Neural cell (in vitro differentiated cells): ENCODE data around the gene NADK2. TPM values are rescaled to one million over a fixed set of nuclear protein-coding genes. Genes with fewer than 3 reads are reported as not detected.
"Not testable (repeated sequence)": the region's sequence is repeated elsewhere in the genome, so short reads cannot be mapped to it uniquely, and the experiment has no call there.

Experiments used
- H2AFZ ChIP-seq: fragments of 200-600, 300-800 bp; sonication (generic), shearing (Covaris generic); 2 replicates; pipeline ENCODE4 v1.6.0; 2014; ENCODE audit warnings: low read depth, mild to moderate bottlenecking, antibody characterized with exemption, low read length, moderate library complexity
- H3F3A ChIP-seq: fragments of 200-600 bp; shearing (Covaris generic); 2 replicates; pipeline ENCODE4 v1.6.1; 2016; ENCODE audit warnings: mild to moderate bottlenecking, moderate library complexity, mixed read lengths, antibody characterized with exemption, low read length; ENCODE audit not compliant: insufficient read depth, poor library complexity, severe bottlenecking
- H3K27ac ChIP-seq: fragments of 200-600, 300-800 bp; sonication (generic), shearing (Covaris generic); 2 replicates; pipeline ENCODE4 v1.5.1; 2014; ENCODE audit warnings: mild to moderate bottlenecking, low read length, moderate library complexity
- H3K27me3 ChIP-seq: fragments of 300-800, 200-600 bp; sonication (generic), shearing (Covaris generic); 2 replicates; pipeline ENCODE4 v1.6.0; 2014; ENCODE audit warnings: mild to moderate bottlenecking, low read depth, low read length, moderate library complexity; ENCODE audit not compliant: insufficient read depth
- H3K36me3 ChIP-seq: fragments of 300-800, 200-600 bp; sonication (generic), shearing (Covaris generic); 2 replicates; pipeline ENCODE4 v1.5.1; 2014; ENCODE audit warnings: mild to moderate bottlenecking, antibody characterized with exemption, low read length, moderate library complexity; ENCODE audit not compliant: insufficient read depth
- H3K4me2 ChIP-seq: fragments of 300-800, 200-600 bp; sonication (generic), shearing (Covaris generic); 2 replicates; pipeline ENCODE4 v1.6.0; 2014; ENCODE audit warnings: mild to moderate bottlenecking, low read length
- H3K4me3 ChIP-seq: fragments of 300-800, 200-600 bp; sonication (generic), shearing (Covaris generic); 2 replicates; pipeline ENCODE4 v1.5.1; 2014; ENCODE audit warnings: mild to moderate bottlenecking, low read length, moderate library complexity
- H3K79me2 ChIP-seq: fragments of 200-600 bp; shearing (Covaris generic); replicated peaks from 2 replicates; pipeline ENCODE4 v1.6.0; 2014; ENCODE audit warnings: mild to moderate bottlenecking, low read length, moderate library complexity; ENCODE audit not compliant: insufficient read depth
- H3K9ac ChIP-seq: fragments of 300-800, 200-600 bp; sonication (generic), shearing (Covaris generic); 2 replicates; pipeline ENCODE4 v1.6.1; 2016; ENCODE audit warnings: mild to moderate bottlenecking, low read length, mixed read lengths
- H3K9me2 ChIP-seq: fragments of 200-600 bp; shearing (Covaris generic); 2 replicates; pipeline ENCODE4 v1.6.1; 2016; ENCODE audit warnings: mild to moderate bottlenecking, low read length, mixed read lengths; ENCODE audit not compliant: insufficient read depth
- H3K9me3 ChIP-seq: fragments of 200-600, 300-800 bp; sonication (generic), shearing (Covaris generic); 2 replicates; pipeline ENCODE4 v1.6.1; 2016; ENCODE audit warnings: mild to moderate bottlenecking, mixed run types, low read length, moderate library complexity, mixed read lengths
- H4K20me1 ChIP-seq: fragments of 200-600 bp; shearing (Covaris generic); 2 replicates; pipeline ENCODE4 v1.6.1; 2016; ENCODE audit warnings: mild to moderate bottlenecking, mixed run types; ENCODE audit not compliant: insufficient read depth
- CTCF ChIP-seq: fragments of 450-650 bp; IDR thresholded peaks from 2 replicates; pipeline ENCODE4 v1.5.1; 2014; ENCODE audit warnings: antibody characterized with exemption, mild to moderate bottlenecking, moderate library complexity; ENCODE audit not compliant: poor library complexity, severe bottlenecking
- EP300 ChIP-seq: fragments of 450-650 bp; conservative IDR thresholded peaks from 2 replicates; pipeline ENCODE4 v1.6.1; 2014; ENCODE audit warnings: antibody characterized with exemption, mild to moderate bottlenecking, moderate library complexity; ENCODE audit not compliant: poor library complexity, severe bottlenecking
- EZH2 ChIP-seq: fragments of 200-600, 300-800 bp; shearing (Covaris generic), sonication (generic); IDR thresholded peaks from 2 replicates; pipeline ENCODE4 v1.6.1; 2014; ENCODE audit warnings: antibody characterized with exemption, low read length, borderline replicate concordance, mild to moderate bottlenecking; ENCODE audit not compliant: insufficient read depth, poor library complexity, severe bottlenecking
- MXI1 ChIP-seq: fragments of 450-650 bp; conservative IDR thresholded peaks from 2 replicates; pipeline ENCODE4 v1.6.1; 2014; ENCODE audit warnings: antibody characterized with exemption, mild to moderate bottlenecking; ENCODE audit not compliant: poor library complexity, severe bottlenecking
- POLR2AphosphoS5 ChIP-seq: IDR thresholded peaks from 2 replicates; pipeline ENCODE4 v1.6.1; 2012
- REST ChIP-seq: IDR thresholded peaks from 2 replicates; pipeline ENCODE4 v1.6.1; 2012; ENCODE audit warnings: borderline replicate concordance
- SMC3 ChIP-seq: fragments of 450-650 bp; conservative IDR thresholded peaks from 2 replicates; pipeline ENCODE4 v1.6.1; 2014; ENCODE audit warnings: antibody characterized with exemption, mild to moderate bottlenecking, moderate library complexity; ENCODE audit not compliant: poor library complexity
- TAF1 ChIP-seq: IDR thresholded peaks from 2 replicates; pipeline ENCODE4 v1.6.1; 2012; ENCODE audit warnings: low read depth
- polyA plus RNA-seq: library from polyadenylated mRNA; depleted of rRNA; stranded (reverse); fragments of >200 nt; gene quantifications from 2 replicates; pipeline ENCODE4 v1.2.3, GENCODE V29; 2014

NADK2 gene
- polyA plus RNA-seq, 1 donor from 2014 or later = 66.8 TPM

GRCh38 chr5:36200513-36200912 lies 41.2 kb downstream of the NADK2 start:
- no peak overlapping the region for H3K9ac ChIP-seq
- H3K79me2 ChIP-seq = no peaks in the 10 kb centered on the region
- no peak overlapping the region for H2AFZ ChIP-seq
- no peak overlapping the region for H3K27ac ChIP-seq
- H4K20me1 ChIP-seq = no peaks in the 10 kb centered on the region
- H3K27me3 ChIP-seq = no peaks in the 10 kb centered on the region
- H3K9me2 ChIP-seq = no peaks in the 10 kb centered on the region
- H3K9me3 ChIP-seq = no peaks in the 10 kb centered on the region
- H3K4me3 ChIP-seq = no peak overlapping the region
- peaks cover 3% of the 10 kb centered on the region for H3K36me3 ChIP-seq
- no peaks in the 10 kb centered on the region for H3F3A ChIP-seq
- TF ChIP-seq REST (no peak), SMC3 (no peak), EZH2 (no peak)
- no peak overlapping the region for H3K4me2 ChIP-seq

GRCh38 chr5:36199620-36200019 lies 42.1 kb downstream of the NADK2 start:
- H2AFZ ChIP-seq = no peak overlapping the region
- no peaks in the 10 kb centered on the region for H4K20me1 ChIP-seq
- H3K27ac ChIP-seq = no peak overlapping the region
- peaks cover 3% of the 10 kb centered on the region for H3K36me3 ChIP-seq
- no peaks in the 10 kb centered on the region for H3K79me2 ChIP-seq
- no peaks in the 10 kb centered on the region for H3K27me3 ChIP-seq
- H3F3A ChIP-seq = no peaks in the 10 kb centered on the region
- H3K9me2 ChIP-seq = no peaks in the 10 kb centered on the region
- H3K4me2 ChIP-seq = no peak overlapping the region
- no peak for TF ChIP-seq EZH2
- TF ChIP-seq CTCF = no peak
- TF ChIP-seq MXI1 = no peak
- TF ChIP-seq EP300 = no peak
- no peak for TF ChIP-seq POLR2AphosphoS5
- no peak for TF ChIP-seq TAF1
- no peak overlapping the region for H3K4me3 ChIP-seq
- no peaks in the 10 kb centered on the region for H3K9me3 ChIP-seq
- H3K9ac ChIP-seq = no peak overlapping the region

- H3K9me3 ChIP-seq, H2AFZ ChIP-seq, H3K9me2 ChIP-seq, H3K4me3 ChIP-seq, H3K27ac ChIP-seq, H3K27me3 ChIP-seq, H3K9ac ChIP-seq, H3F3A ChIP-seq, H3K4me2 ChIP-seq, H3K79me2 ChIP-seq, H4K20me1 ChIP-seq, H3K36me3 ChIP-seq: not testable (repeated sequence)
Measured at GRCh38 chr5:36198783-36199182, 42.9 kb downstream of the NADK2 start.
